22Rv1 (cell line): ENCODE data around the gene TMTC2.

Source experiments
- ZFX ChIP-seq: fragments of 450-650 bp; IDR thresholded peaks from 2 replicates; pipeline ENCODE4 v1.6.1; 2017; ENCODE audit warnings: antibody characterized with exemption, borderline replicate concordance
- TF ChIP-seq, protein P1 (sequence below): fragments of 450-650 bp; IDR thresholded peaks from 2 replicates; pipeline ENCODE4 v1.5.1; 2017; ENCODE audit warnings: mild to moderate bottlenecking

DNA sequence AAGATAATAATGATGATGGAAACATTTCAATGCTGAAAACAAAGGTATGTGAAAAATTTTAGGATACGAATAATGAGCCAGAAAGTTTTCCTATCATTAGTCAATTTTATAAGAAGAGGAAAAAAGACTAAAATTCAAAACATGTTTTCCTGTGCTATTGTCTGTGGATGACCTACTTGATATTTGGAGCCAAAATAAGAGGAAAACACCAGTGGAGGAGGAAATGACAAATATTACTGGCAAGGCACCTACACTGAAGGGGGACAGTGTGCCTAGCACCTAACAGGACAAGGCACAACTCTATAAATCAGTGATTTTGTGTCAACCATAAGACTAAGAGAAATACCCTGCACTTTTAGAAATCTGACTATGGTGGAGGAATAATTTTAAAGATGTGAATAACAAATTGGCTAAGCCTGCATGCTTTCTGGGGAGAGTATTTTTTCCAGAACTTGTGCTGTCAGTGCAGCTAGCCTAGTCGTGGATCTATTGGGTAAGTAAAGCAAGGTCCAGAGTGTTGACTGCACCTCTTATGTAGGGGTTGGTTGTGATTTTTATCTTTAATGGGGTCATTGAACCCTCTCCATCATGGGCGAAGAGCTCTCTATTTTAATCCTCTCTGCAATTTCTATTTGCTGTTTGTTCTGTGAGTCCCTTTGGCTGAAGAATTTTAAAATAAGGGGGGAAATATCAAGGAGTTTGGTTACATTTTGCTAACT, 398.0 kb downstream of the TMTC2 start:
- TF ChIP-seq, protein P1, sequence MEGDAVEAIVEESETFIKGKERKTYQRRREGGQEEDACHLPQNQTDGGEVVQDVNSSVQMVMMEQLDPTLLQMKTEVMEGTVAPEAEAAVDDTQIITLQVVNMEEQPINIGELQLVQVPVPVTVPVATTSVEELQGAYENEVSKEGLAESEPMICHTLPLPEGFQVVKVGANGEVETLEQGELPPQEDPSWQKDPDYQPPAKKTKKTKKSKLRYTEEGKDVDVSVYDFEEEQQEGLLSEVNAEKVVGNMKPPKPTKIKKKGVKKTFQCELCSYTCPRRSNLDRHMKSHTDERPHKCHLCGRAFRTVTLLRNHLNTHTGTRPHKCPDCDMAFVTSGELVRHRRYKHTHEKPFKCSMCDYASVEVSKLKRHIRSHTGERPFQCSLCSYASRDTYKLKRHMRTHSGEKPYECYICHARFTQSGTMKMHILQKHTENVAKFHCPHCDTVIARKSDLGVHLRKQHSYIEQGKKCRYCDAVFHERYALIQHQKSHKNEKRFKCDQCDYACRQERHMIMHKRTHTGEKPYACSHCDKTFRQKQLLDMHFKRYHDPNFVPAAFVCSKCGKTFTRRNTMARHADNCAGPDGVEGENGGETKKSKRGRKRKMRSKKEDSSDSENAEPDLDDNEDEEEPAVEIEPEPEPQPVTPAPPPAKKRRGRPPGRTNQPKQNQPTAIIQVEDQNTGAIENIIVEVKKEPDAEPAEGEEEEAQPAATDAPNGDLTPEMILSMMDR: no peak
- TF ChIP-seq ZFX: no peak
